ENCODE data around the gene SAP30L. TPM values are rescaled to one million over a fixed set of nuclear protein-coding genes. Genes with fewer than 3 reads are reported as not detected.

Gene SAP30L
- total RNA-seq, 1 experiment from 2014 or later, result 22.4 TPM

DNA sequence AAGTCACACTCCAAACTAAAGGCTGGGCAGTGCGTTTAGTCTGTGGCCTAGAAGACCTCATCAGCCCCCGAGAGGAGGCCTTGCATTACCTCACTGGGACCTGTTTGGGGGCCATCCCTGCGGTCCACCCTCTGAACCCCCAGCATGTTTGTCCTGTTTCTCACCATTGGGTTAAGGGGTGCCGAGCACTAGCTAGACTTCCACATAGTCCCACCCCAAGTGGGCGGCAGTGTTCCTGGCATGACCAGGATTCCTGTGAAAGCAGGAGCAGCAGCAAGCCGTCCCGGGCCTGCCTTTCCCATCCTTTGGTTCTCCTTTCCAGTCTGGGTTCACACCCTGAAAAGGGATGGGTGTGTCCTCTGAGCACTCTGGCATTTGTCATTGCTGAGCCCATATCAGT is 26.6 kb upstream of the SAP30L start:
- no peak for DNase-seq (ENCODE audit: low spot score)

DNA sequence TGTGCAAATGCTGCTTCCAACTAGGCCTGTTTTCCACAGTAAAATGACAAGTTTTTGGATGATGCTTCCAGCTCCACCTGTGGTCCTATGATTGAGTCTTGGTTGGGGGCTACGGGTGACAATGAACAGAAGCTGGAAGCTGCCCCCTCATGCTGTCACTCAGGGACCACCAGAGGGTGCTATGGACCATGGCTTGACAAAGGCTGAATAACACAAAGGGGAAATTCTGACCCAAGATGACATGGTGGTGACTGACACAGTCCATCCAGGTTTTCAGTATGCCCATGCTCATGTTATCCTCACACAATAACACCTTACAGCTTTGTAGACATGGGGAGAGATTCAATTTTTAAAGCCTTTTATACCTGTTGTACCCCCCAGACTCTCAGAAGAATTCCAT is 23.9 kb upstream of the SAP30L start:
- DNase-seq (ENCODE audit: low spot score), result no peak

DNA sequence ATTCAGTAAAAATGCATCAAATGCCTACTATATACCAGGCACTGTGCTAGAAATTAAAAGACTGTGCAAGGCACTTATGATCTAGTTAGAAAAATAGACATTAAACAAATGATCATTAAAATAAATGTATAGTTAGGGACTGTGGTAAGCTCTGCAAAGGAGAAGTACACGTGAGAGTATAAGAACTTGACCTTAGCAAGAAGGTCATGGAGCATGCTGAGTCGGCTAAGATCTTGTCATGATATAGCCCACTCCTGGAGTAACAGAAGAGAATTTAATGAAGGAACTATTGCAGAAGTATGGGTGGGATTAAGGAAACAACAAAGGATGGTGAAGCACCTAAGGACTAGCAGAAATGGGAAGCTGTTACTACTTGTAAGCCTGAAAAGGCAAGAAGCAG is 23.5 kb upstream of the SAP30L start:
- DNase-seq (ENCODE audit: low spot score), result no peak

DNA sequence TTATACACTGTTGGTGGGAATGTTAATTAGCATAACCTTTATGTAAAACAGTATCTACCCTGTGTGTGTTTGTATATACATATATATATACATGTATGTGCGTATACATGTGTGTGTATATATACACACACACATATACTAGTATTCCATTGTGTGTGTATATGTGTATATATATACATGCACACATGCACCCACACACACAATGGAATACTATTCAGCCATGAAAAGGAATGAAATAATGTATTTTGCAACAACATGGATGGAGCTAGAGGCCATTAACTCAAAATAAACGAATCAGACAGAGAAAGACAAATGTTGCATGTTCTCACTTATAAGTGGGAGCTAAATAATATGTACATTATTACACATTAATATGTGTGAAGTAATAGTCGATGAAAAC is 17.6 kb upstream of the SAP30L start:
- no peak for DNase-seq (ENCODE audit: low spot score)

DNA sequence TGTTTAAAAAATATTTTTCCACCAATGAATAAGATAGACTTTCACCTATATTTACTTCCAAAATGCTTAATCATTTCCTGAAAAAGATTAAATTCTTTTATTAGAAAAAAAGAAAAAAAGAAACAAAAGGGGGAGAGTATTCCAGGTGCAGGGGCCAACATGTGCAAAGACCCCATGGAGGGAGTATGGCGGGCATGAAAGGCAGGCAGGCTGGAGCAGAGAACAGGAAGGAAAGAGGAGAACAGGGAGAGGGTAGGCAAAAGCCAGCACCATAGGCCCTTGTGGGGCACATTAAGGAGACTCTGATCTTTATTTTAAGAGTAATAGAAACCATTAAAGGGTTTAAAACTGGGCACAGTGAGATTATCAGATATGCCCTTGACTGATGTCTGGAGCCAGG is 16.5 kb upstream of the SAP30L start:
- no peak for DNase-seq (ENCODE audit: low spot score)

DNA sequence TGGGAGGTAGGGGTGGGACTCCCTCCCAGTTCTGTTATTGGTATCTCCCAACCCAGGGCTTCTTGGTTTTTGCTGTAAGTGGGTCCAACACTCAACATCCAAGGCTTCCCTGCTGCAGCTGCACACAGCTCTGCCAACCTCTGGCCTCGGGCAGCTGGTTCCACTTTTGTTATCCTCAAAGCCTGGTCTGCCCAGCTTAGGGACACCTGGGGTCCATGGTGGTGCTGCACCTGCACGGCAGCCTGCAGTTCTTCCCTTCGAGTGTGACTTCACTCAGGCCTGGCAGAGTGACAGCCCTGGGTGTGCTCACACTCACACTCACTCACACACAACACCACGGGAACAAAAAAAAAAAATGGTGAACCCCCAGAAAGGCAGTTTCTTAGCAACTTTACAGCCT is 15.3 kb upstream of the SAP30L start:
- no peak for DNase-seq (ENCODE audit: low spot score)

DNA sequence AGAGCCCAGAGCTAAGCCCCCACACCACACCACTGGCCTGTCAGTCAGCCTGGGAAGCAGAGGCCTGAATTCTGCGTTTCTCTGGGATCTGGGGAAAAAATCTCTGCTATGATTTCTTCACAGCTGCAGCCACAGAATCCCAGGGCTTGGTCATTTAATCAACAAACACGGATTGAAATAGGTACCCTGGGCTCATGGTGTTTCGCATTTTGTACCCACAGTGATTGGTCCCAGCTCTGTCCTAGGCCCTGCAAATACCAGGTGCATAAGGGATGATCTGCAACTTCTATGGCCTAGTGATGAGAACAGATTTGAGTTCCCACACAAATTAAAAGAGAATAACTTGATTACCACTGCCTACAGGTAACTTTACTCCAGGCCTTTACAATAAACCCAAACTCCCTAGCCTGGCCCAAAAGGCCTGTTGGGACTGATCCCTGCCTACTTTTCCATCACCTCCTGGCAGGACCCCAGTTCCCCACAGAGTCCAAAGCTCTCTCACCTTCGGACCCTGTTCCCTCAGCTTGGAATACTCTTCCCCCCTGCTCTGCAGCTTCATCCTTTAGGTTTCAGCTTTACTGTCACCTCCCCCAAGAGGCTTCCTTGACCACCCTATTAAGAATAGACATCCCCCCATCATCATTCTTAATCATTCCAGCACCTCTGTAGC is 14.7 kb upstream of the SAP30L start:
- no peak for DNase-seq (ENCODE audit: low spot score)

DNA sequence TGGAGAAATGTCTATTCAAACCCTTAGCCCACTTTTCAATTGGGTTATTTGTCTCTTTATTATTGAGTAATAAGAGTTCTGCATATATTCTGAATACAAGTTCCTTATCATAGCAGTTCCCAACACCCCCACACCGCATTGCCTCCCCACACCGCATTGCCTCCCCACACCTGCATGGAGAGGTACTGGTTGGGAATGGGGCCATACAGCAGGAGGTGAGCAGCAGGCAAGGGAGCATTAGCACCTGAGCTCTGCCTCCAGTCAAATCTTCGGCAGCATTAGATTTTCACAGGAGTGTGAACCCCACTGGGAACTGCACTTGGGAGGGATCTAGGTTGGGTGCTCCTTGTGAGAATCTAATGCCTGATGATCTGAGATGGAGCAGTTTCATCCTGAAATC is 10.6 kb upstream of the SAP30L start:
- no peak for DNase-seq (ENCODE audit: low spot score)

DNA sequence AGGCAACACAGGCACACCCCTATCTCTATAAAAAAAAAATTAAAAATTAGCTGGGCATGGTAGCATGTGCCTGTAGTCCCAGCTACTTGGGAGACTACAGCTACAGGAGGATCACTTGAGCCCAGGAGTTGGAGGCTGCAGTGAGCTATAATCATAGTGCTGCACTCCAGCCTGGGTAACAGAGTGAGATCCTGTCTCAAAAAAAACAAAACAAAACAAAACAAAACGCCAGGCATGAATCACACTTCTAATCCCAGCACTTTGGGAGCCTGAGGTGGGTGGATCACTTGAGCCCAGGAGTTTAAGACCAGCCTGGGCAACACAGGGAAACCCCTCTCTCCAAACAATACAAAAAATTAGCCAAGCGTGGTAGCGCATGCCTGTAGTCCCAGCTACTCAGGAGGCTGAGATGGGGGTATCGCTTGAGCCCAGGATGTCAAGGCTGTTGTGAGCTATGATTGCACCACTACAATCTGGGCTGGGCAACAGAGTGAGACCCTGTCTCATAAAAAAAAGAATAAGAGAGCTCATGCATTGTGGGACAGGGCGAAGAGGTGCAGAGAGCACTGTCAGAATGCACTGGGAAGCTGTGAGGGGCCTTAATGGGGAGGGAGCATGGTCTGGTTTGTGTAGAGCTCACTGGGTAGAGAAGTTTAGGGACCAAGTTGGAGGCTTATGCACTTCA is 8.4 kb upstream of the SAP30L start:
- DNase-seq (ENCODE audit: low spot score), result no peak

DNA sequence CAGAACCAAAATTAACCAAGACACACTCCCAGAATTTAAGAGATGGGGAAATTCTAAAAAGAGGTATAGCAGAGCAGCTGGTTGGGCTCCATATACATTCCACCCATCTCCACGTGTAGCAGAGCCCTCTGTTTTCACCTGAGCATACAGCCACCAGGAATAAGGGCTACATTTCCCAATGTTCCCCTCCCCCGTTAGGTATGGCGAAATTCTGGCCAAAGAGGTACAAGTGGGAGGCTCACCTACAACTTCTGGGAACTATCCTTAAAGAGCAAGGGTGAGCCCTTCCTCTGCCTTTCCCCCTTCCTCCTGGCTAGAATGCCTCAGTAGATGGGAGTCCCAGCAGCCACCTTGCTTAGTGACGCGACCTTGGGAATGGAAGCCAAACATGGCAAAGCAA is 5.3 kb upstream of the SAP30L start:
- no peak for DNase-seq (ENCODE audit: low spot score)

DNA sequence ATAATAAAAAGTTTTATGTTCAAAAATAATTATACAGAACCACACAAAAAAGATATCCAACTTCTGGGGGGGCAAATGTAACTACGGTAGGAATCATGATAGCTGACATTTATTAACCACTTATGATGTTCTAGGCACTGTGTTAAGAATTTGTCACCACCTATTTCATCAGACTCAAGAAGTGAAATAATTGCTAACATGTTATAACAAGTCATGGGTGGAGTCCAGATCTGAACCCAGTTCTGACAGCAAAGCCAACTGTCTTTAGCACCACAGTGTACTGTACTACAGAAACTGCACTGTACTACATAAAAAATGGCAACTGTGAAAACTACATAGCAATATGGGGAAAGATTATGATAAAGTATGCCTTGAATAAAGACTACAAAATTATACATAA is 3.0 kb upstream of the SAP30L start:
- DNase-seq (ENCODE audit: low spot score), result no peak

DNA sequence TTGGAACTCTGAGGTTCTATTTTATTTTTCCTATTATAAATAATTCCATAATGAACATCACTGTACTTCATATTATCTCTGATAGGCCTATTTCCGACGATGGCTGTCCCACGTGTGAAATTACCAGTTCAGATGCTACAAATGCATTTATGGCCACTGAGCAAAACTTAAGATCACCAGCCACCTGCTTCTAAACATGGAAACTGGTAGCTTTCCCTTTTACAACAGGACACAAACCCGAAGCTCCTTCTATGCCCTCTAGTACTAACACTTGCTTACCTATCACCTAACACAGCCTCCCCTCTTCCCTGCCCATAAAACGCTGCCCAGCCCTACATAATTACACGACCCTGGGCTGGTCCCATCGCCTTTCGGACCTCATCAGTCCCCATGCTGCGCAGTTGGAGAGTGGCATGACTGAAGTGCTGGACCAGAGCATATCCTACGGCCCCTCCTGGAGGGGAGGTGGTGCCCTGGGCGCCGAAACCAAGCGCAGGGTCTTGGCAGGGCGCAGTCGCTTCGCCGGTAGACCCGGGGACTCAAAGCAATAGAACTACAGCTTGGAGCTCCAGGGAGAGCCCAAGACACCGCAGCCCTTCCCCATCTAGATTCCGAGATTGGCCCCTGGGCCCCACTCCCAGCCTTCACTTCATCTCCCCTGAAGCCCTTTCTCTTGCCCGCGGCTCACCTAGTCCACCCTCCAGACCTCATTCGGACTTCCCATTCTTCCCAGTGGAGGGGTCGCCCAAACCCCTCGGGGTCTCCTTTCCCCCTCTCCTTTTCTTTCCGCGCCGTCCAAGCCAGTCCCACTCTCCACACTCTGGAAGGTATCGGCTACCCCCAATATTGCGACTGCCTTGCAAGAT is 1.0 kb upstream of the SAP30L start:
- peak; percentile 18 for DNase-seq (ENCODE audit: low spot score)

DNA sequence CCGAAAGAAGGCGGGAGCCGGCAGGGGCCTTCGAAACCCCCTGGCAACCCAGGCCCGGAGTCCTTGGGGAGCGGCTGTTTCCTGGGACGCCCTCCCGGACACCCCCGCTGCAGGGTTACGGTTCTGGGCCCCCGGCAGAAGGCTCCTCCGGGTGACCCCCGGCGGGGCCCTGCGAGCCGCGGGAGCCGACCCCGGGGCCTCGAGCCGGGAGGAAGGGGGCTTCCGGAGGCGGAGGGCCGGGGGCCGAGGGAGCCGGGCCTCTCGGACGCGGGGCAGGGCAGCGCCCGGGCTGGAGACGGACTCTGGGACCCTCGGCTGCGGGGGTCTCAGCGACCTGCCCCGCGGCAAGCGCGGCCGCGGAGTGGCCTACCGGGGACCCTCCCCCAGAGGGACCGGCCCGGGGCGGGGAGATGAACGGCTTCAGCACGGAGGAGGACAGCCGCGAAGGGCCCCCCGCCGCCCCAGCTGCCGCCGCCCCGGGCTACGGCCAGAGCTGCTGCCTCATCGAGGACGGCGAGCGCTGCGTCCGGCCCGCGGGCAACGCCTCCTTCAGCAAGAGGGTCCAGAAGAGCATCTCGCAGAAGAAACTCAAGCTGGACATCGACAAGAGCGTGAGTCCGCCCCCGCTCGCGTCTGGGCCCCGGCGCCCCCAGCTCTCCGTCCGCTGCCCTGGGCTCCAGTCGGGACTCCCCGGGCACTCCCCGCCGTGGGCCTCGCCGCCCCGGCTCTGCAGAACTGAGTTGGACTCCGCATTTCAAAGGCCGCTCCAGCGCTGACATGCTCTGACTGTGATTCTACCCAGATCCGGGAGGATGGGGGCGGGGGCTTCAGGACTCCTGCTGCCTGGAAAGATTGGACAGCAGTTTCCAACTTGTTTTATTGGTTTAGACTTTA is 645 bp downstream of the SAP30L start:
- DNase-seq (ENCODE audit: low spot score), result peak; percentile 60

DNA sequence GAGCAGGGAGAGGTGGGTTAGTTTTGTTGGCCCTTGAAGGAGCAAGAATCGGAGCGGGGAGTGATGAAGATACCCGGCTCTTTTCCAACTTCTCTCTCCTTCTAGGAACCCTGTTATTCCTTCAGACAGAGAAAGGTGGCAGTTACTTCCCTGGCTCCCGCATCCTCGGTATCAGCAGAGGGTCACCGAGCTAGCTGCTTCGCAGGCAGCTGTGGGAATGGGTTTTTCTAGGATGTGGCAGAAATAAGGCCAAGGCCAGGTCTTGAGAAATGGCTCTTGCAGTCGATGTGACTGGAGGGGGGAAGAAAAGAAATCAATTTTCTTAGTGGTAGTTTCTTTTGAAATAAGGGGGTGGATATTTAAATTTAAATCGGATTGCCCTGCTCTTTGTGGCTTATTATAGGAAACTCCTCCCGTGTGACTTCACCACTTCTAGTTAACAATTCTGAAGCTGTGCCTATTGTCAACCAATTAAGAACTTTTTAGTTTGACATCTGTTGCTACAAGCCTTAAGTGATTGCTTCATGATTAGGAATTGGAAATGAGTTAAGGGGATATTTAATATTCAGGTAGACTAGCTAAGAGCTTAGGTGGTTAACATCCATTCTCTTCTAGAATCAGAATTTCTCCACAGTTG is 1.4 kb downstream of the SAP30L start:
- no peak for DNase-seq (ENCODE audit: low spot score)

DNA sequence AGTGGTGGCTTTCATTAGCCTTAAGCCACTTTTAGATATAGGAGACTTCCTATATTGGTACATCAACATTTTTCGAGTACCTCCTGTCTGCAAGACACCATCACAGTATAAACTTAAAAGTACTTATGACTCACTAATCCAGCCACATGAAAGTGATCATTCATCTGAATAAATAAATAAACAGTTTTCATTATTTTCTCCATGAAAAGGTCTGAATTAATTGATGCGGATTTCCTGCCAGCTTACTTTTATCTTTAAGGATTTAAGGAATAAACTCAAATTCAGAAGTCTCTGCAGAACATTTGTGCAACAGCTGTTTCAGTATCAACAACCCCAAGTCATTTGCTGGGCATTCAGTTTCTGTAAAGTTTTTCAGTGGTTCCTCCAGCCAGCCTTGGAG is 4.0 kb downstream of the SAP30L start:
- no peak for DNase-seq (ENCODE audit: low spot score)

DNA sequence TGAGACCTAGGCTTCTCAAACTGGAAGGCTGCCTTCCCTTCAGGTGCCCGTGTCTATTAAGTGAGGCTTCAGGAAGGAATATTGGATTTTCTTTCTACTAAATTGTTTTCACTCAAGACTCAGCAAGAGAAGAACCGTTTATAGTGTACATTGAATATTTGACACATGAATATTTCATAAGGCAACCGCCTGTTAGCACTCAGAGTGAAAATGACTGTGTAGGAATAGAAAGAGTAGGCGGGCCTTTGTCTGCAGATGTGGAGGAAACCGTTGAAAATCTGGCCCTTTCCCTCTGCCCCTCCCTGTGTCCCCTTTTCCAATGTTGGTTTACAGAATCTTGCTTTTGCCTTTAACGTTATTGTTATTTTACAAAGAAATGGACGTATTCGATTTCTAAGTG is 6.2 kb downstream of the SAP30L start:
- DNase-seq (ENCODE audit: low spot score), result no peak

DNA sequence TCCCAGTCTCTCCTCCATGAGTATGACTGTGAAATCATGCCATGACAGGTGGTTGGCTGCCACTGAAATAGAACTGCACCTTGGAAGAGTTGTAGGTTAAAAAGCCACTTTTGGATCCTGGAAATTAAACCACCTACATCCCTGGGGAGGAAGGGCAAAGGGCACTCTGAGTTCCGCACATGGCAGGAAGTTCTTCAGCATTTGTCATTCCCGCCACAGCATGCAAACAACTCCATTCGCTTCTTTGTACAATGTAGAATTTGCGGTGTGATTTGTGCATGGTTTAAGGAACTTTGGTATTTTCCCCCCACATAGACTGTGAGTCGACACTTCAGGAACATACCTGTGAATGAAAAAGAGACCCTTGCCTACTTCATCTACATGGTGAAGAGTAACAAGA is 9.8 kb downstream of the SAP30L start:
- DNase-seq (ENCODE audit: low spot score), result no peak

DNA sequence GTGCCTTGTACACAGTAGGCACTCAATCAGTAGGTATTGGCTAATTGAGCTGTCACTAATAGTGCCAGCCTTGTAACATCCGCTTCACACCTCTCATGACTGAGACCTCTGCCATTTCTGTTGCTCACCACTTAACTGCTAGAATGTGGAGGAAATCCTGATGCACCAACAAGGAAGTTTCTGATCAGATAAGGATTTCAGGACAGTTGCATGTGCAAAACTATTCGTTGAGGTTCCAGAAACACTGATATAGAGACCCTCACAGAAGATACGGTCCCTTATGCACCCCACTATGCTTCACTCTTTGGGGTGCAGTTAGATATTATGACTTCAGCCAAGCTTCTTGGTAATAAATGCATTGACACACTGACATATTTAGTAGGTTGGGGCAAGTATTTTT is 10.7 kb downstream of the SAP30L start:
- no peak for DNase-seq (ENCODE audit: low spot score)

DNA sequence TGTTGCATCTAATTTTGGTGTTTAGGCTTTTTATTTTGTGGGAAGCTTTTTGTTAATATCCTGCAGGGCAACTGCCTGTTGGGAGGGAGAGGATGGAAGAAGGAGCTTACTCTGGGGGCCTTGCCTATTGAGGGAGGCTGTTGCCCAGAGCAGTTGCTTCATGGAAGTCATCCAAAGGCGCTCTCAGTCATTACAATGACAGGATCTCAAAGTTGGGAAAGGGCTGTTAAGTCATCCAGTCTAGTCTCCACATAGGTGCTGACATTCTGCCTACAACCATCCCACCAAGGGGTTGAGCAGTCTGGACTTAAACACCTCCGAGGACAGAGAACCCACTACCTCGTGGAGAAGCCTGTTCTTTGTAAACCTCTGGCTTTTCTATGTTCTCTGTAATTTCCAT is 13.2 kb downstream of the SAP30L start:
- no peak for DNase-seq (ENCODE audit: low spot score)

DNA sequence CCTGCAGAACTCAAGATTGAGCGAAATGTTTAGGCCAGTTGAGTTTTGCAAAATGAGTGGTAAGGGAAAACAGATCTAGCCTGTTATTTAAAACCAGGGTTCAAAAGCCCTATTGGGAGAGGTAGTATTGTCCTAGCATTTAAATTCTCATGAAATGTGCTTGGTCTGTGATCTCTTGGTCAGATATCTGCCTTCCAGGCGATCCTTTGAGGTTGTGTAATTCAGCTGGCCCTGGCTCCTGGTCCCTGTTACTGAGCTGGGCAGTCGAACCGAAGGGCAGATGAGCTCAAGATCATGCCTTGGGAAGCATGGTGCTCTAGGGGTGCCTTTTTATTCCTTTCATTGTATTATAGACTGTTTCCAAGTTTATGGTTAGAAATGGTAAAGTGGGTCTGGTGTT is 14.4 kb downstream of the SAP30L start:
- DNase-seq (ENCODE audit: low spot score), result no peak

DNA sequence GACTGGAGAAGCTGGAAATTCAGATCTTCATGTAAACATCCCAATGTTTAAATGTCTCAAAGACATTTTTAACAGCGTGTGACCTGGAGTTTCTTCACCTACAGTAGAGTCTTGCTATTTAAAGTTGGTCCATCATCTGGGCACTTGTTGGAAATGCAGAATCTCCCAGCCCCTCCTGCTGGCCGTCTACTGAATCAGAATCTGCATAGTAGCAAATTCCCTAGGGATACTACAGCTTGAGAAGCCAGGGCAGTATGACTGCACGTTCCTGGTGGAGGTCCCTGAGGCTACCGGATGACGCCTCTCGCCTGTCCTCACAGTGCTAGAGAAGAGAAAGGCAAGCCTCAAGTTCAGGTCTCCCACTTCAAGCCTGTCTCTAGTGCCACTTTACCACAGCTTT is 15.7 kb downstream of the SAP30L start:
- peak; percentile 24 for DNase-seq (ENCODE audit: low spot score)

Measured in A172 (cell line).